GM18873 (cell line): Measurements from ENCODE around the gene PRICKLE4.

Experiments
- ATAC-seq: cut with Tn5 transposase; IDR thresholded peaks from one replicate; pipeline ENCODE4 v1.9.1; 2021; ENCODE audit warnings: mild to moderate bottlenecking, moderate library complexity, moderate number of reproducible peaks; ENCODE audit not compliant: unreplicated experiment, low FRiP score

The PRICKLE4 gene, protein sequence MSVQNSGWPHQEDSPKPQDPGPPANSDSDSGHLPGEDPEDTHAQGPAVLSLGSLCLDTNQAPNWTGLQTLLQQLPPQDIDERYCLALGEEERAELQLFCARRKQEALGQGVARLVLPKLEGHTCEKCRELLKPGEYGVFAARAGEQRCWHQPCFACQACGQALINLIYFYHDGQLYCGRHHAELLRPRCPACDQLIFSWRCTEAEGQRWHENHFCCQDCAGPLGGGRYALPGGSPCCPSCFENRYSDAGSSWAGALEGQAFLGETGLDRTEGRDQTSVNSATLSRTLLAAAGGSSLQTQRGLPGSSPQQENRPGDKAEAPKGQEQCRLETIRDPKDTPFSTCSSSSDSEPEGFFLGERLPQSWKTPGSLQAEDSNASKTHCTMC

DNA sequence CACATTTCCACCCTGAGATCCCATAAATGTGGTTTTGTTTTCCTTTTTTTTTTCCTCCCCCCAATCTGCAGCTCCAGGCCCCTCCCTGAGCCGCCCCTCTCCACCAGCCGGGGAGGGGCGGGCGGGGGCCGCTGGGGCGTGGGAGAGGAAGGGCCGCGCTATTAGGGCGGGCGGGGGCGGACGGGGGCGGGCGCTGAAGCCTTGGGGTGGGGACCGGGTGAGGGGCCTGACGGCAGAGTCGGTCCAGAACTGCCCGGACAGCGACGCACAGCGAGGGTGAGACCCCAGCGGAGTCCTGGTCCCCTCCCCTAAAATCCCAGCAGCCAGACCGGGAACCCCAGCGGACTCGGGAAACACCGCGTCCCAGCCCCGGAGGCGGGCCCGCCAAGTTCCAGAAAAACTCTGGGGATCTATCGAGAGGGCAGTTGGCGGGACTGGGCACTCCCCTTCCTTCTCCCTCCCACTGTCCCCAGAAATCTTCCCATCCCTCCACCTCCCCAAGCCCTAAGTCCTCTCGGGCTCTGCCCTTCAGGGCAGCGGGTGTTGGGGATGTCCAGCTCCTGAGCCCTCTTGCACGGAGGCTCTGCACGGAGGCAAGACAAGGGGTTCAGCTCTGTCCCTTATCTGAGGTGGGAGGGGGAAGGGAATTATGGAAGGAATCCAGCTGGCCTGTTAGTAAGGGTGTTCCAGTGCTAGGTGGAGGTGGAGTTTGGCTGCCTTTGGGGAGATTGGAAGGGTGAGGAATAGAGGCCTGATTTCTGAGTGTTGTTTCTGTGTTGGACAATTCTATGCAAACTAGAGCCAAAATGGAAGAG lies at the start of gene PRICKLE4:
Gene PRICKLE4, plus strand, starts transcription at position 232 of the 815 bp plus-strand sequence. CDS start 2,692 bp downstream, outside the sequence.
- ATAC-seq, result no peak

DNA sequence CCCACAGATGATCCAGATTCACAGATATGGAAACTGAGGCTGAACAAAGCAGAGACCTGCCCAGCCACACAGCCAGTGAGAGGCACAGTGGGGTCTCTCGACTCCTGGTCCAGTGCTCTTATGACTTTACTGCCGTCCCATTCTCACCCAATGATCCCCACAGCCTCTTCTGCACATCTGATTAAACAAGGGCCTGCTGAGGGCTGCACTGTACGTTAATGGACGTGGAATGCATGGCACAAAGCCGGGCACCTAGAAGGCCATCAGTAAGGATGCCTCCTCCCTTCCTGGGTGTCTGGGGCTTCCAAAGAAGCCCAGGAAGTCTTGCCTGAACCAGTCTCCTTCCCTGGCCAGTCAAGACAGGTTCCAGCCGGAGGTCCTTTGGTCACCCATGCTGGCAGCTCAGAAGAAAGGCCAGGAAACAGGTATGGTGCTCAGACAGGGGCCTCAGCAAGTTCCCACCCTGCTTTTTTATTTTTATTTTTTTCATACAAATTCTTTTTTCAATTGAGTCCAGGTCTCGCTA lies 49.0 kb upstream of the PRICKLE4 start:
- no peak for ATAC-seq

DNA sequence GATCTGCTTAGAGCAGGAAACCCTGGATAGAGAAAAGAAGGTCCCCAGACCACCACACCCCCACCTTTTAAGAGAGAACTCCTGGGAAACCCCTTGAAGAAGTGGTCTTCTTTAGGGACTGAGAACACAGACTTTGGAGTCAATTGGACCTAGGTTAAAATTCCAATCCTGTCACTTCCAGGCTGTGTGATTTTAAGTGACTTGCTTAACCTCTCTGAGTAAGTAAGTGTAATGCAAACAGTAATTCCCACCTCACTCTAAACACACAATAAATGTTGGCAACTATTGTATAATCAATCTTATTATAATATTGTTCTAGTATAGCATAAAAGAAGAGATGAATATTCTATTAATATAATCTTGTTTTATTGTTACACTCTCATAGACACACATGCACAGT lies 48.4 kb upstream of the PRICKLE4 start:
- no peak for ATAC-seq

DNA sequence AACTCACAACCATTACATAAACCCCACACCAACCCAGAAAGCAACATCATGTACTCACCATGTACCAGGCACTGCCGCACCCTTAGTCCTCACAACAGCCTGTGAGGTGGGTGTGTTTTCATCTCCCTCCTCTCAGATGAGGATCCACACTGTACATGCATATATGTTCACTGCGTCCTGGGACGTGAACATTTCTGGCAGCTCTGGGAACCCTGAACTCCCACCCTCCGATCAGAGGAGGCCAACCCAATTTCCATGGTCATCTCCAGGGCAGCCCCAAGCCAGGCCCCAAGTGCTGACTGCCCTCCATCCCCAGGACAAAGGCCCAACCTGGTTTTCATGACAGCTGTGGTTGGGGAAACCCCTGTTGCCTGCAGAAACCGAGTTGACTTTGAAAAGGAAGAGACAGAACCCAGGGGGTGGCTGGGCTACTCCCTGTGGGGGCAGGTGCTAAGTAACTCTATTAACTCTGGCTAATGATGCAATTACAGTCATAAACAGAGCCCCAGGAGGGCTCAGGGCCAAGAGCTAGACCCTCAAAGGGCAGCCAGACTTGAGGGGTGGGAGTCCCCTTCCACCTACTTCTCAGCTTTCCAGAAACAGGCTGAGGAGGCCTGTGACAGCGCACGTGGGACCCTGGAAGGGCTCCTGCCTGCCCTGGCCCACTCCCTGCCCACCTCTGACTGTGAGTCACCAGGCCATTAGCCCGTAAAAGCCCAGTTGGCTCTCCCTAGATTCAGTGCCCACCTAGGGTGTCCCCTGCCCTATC lies 47.8 kb upstream of the PRICKLE4 start:
- ATAC-seq, result no peak

DNA sequence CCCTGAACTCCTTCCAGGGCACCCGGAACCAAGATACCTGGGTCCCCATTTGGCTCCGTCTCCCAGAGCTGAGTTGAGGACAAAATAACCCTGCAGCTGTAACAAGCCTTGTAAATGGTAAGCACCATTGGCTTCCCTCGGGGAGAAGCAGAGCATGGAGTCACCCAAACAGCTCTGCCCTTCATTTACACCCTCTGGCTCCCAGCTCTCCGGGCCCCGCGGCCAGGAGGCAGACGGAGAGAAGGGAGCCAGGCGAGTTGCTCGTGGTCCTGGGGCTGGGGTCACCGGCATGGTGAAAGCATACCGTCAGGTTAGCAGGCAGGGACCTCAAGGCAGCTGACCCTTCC lies 47.2 kb upstream of the PRICKLE4 start:
- ATAC-seq, result no peak

DNA sequence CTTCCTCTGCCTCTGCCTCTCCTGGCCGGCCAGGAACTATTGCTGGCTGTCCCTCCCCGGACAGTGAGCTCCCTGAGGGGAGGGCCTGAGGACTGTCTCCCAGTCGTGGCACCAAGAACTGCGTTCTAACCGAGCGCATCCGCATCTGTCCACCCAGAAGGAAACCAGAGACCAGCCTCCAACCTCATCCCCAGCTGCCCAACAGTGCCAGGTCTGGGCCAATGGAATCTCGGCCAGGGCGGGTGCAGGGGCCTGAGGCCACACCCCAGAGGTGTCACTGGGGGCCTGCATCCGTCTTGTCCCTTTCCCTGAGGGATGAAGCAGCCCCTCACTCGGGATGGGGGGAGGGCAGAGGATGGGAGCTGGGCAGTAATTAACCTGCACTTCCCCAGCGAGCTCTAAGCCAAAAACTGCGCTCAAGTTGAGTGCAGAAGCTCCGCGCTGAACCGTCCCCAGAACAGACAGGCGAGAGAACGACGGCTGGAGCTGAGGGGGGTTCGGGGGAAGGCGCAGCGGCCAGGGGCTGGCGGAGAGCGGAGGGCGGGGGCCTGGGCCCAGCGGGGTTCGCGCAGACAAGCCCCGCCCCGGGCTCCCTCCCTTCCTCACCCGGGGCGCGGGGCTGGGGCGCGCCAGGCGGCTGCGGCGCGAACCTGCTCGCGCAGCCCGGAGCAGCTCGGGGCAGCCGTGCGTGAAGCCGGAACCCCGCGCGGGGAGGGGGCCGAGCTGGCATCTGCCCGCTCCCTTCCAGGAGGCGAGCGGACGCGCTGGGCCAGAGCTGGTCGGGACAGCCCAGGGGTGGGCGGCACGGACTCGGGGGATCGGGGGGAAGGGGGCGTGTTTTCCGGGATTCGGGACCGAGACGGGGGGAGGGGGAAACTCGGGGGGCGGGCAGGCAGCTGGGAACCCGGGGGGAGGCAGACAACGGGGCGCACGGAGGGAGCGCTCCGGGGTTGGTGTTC lies 46.6 kb upstream of the PRICKLE4 start:
- peak; percentile 32 for ATAC-seq

DNA sequence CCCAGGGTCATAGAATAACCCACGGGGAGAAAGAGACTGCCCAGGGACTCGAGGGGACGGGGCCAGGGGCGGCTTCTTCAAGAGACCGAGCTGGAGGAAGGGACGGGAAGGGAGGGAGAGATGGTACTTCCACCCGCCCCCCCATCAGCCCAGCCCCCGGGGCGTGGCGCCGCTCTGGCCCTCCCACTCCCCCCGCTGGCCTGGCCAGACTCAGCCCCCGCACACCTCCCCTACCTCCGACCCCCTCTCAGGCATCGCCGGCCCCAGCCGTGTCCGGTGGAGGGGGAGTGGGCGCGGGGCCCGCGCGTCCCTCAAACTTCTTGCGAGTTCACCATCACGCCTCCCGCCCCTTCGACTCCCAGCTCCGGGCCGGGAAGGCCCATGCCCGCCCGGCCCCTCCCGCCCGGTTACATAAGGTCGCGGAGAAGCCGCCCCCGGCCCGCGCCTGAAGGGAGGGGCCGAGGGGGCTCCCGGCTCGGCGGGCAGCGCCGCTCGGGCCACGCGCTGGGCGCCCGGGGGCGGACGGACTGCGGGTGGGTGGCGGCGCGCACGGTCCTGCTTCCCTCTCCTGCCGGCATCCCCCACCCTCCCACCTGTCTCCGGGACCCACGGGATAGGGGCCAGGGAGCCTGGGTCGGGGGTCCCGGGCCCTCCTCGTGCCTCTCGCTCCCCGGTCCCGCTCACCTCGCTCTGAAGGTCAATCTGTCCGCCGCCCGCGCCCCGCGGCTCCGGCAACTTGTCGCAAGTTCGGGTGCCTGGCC lies 45.7 kb upstream of the PRICKLE4 start:
- peak; percentile 6 for ATAC-seq

DNA sequence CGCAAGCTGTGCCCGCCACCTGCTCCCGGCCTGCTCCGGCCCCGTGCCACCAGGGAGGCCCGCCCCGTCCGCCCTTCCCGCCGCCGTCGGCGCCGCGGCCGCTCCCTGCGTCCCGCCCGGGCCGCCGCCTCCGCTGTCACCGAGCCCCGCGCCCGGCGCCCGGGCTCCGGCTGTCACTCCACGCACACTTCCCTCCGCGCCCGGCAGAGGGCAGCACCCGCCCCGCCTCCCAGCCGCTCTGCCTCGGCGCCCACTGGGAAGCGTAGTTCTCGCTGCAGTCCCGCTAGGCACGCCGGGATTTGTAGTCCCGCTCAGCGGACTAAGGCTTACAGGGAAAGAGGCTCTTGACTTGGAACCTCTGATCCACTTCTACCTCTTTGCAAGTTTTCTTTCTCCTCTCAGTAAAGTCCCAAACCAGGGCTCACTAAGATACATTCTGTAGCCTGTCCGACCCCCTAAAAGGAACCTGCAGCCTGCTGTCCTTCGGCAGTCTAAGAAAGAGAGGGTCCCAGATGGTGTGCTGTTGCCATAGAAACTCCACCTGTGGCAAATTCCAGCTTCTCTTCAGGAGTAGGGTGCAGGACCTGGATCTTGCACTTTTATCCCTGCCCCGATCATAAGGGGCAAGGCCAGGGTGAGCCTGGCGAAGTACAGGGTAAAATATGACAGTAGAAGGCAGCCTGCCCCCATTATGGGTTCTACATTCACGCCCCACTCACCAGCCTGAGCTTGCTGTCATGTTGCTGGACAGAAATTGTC lies 45.0 kb upstream of the PRICKLE4 start, which contains the start of gene TFEB:
Gene TFEB, minus strand, starts transcription at position 182 of the 759 bp plus-strand sequence. CDS start 44,395 bp downstream, outside the sequence.
- peak; percentile 43 for ATAC-seq

DNA sequence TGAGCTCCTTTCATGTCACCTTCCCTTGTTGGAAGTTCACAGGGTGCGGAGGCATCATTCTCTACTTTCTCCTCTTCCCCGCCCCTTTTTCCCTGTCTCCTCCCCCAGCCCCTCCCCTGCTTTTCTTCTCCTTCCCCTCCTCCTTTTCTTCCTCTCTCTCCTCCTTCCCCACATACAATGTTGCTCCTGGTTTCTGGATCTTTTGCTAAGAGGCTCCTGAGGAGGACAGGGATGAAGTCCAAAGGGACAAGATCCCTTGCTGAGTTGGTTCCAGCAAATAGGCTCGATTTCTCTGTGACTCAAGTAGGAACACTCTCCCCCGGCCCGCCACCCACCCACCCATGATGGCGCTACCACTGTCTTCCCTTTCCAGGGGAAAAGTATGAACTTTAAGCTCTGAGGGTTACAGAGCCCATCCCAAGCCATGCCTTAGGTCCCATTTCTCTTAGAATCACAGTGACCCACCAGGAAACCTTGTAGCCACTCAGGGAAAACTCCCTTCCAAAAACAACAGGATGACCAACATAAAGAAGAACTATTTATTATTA lies 44.3 kb upstream of the PRICKLE4 start:
- no peak for ATAC-seq

DNA sequence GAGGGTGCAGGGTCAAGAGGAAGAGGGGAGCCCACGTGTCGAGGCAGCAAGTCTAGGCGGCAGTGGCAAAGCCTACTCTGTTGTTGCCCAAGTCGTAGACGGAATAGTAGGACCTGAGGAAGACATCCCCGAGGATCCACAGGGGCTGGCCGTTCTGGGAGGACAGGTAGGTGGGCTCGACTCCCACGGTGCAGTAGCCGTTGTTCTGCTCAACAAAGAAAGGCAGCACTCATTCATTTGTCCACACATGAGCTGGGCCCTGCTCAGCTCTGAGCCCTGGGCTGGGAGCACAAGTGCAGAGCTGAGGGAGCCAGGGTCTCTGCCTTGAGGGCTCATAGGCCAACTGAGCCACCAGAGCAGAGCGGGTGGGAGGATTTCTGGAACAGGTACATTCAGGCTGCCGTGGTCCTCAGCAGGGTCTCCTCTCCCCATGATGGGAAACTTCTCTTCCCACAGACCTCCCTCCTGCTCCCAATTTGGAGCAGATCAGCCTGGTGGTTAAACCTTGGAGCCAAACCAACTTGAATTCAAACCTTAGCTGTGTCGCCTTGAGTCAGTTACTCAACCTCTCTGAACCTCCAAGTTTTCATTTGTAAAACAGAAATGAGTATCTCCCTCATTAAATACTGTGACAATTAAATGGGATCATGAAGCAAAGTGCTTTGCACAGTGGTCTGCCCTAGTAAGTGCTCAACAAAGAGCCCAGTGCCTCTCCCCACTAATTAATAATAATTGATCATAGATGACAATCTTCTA lies 43.6 kb upstream of the PRICKLE4 start:
- ATAC-seq, result no peak

DNA sequence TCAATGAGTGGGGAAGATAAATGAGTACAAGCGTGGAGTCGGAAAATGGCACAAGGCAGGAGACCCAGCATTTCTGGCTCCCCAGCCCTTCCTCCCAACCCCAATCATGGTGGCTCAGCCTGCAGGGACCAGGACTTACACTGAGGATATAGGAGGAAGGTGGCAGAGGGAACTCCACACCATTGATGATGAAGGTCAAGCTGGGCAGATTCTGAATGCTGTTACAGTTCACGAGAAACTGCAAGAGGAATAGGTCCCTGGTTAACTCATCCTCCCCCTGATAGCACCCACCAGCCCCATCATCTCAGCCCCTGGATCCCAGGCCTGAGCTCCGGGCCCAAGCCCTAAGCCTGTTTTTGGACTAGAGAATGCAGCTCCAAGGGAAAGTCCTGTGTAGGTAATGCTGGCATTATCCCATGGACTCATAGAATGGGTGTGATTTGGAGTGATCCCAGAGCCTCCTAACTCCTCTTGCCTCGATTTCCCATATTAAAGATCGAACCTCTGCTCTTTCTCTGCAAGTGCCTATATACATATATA lies 42.9 kb upstream of the PRICKLE4 start:
- no peak for ATAC-seq

DNA sequence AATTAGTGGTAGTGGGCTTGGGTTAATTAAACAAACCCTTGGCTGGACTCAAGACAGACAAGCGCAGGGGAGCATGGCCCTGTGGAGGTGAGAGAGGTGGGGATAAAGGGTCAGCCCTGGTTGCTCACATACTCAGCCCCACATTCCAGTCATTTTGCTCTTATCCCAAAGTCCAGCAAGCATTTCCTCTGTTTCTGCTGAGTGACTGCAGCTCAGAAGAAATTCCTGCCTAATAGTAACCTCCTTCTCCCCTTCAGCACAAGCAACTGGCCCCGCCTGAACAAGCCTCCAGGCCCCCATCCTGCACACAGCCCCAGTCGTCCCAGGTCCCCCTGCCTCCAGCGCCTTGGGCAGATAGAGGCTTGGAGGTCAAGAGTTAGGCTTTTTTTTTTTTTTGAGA lies 41.5 kb upstream of the PRICKLE4 start:
- ATAC-seq, result no peak

DNA sequence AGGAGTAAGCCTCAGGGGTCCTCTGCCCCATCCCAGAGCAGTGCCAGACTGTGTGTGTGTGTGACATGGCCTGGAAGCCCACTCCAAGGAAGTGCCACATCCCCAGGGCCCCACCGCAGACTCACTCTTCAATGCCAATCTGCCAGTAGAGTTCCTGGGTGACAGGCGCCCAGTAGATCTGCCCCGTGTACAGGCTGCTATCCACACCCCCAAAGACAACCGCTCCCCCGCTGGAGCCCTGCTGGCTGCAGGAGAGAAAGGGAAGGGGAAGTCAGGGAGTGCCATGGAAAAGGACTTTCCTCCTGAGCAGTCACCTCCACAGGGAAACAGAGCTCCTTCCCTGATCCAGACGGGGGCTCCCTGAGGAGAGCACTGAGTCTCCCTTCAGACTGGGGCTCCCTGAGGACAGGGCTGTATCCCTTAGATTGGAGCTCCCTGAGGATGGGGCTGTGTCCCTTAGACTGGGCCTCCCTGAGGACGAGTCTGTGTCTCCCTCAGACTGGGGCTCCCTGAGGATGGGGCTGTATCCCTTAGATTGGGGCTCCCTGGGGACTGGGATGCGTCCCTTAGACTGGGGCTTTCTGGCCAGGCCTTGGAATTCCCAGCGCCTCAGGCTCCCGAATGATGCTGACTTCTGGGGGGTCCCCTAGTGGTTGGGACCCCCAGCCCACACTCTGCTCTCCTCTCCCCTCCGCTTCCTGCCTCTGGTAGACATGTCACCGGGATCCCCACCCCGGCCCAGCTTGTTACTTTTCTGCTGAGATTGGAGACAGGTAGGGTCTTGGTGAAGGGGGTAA lies 40.0 kb upstream of the PRICKLE4 start:
- no peak for ATAC-seq

DNA sequence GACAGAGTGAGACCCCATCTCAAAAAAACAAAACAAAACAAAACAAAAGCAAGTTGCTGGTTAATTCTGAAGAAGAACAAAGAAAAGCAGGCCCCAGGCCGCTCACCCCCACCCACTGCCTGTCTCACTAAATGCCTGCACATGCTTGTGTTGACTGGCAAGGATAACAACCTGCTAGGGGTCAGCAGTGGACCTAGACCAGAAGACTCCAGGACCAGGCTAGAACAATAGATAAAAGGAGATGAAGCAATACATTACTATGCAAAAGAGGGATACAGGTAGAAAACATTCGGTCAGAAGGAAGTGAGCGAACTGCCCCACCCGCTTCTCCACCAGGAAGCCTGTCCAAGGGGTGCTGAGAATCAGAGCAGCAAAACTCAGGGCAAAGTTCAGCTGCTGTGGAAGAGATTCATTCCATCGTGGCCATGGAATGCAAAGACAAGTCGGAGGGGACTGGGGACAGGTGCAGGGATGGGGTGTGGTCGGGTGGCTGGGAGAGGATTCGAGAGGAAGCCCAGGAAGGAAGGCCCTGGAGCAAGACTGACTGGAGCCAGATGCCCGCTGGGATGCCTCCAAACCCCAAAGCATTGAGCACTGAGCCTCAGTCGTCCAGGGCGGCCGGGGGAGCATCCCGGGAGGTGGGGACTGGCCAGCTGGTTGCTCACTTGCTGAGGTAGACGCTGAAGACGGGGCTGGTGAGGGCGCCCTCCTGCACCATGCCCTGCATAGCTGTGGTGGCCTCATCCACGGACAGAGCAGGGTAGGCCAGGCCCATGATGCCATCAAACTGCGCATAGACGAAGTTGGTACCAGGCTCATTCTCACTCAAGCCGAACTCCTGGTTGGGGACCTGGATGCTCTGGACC lies 38.7 kb upstream of the PRICKLE4 start:
- ATAC-seq, result no peak
